Trophoblast cell (in vitro differentiated cells and primary cell): ENCODE results near the gene IQCN.

Source experiments
- DNase-seq, 2 donors: peaks; one replicate each; pipeline ENCODE4 v3.0.0-alpha.2; 2016
- H2AFZ ChIP-seq: 2 replicates; pipeline ENCODE4 v1.6.1; 2013; ENCODE audit warnings: low read length, moderate library complexity, mild to moderate bottlenecking; ENCODE audit not compliant: insufficient read depth, poor library complexity
- H2AK5ac ChIP-seq: 2 replicates; pipeline ENCODE4 v1.6.1; 2013; ENCODE audit warnings: mild to moderate bottlenecking, low read length
- H2BK120ac ChIP-seq: 2 replicates; pipeline ENCODE4 v1.6.1; 2013; ENCODE audit warnings: low read length, mild to moderate bottlenecking, moderate library complexity; ENCODE audit not compliant: insufficient read depth, poor library complexity
- H2BK12ac ChIP-seq: 2 replicates; pipeline ENCODE4 v1.6.1; 2013; ENCODE audit warnings: mild to moderate bottlenecking, low read length, moderate library complexity
- H2BK5ac ChIP-seq: 2 replicates; pipeline ENCODE4 v1.6.1; 2013; ENCODE audit warnings: low read length, low read depth, moderate library complexity, mild to moderate bottlenecking; ENCODE audit not compliant: poor library complexity
- H3K14ac ChIP-seq: 2 replicates; pipeline ENCODE4 v1.6.1; 2013; ENCODE audit warnings: mild to moderate bottlenecking, low read length
- H3K18ac ChIP-seq: 2 replicates; pipeline ENCODE4 v1.6.1; 2013; ENCODE audit warnings: mild to moderate bottlenecking, low read length
- H3K23ac ChIP-seq: 2 replicates; pipeline ENCODE4 v1.6.1; 2013; ENCODE audit warnings: low read length
- H3K27ac ChIP-seq: 2 replicates; pipeline ENCODE4 v1.5.1; 2013; ENCODE audit warnings: low read depth, mild to moderate bottlenecking, inconsistent platforms, low read length, moderate library complexity
- H3K27me3 ChIP-seq: 2 replicates; pipeline ENCODE4 v1.6.1; 2013; ENCODE audit warnings: inconsistent platforms, mild to moderate bottlenecking, low read length, moderate library complexity; ENCODE audit not compliant: insufficient read depth
- H3K36me3 ChIP-seq, 2 experiments: 1 replicate in 1 of 2; 2 replicates in 1 of 2; pipeline ENCODE4 v1.6.1; 2013; ENCODE audit warnings: low read length in 2 of 2, mild to moderate bottlenecking in 2 of 2, moderate library complexity in 1 of 2; ENCODE audit not compliant: insufficient read depth in 2 of 2, control insufficient read depth in 1 of 2
- H3K4ac ChIP-seq: 2 replicates; pipeline ENCODE4 v1.6.1; 2013; ENCODE audit warnings: low read depth, mild to moderate bottlenecking, low read length, moderate library complexity
- H3K4me1 ChIP-seq, 2 experiments: 1 replicate in 1 of 2; 2 replicates in 1 of 2; pipeline ENCODE4 v1.6.1; 2013; ENCODE audit warnings: low read length in 2 of 2, mild to moderate bottlenecking in 2 of 2, moderate library complexity in 1 of 2; ENCODE audit not compliant: insufficient read depth in 2 of 2, control insufficient read depth in 1 of 2
- H3K4me2 ChIP-seq: 2 replicates; pipeline ENCODE4 v1.6.1; 2013; ENCODE audit warnings: inconsistent platforms, mild to moderate bottlenecking, low read length, moderate library complexity
- H3K4me3 ChIP-seq: 2 replicates; pipeline ENCODE4 v1.5.1; 2013; ENCODE audit warnings: mild to moderate bottlenecking, low read depth, low read length, inconsistent platforms
- H3K79me1 ChIP-seq: one replicate; pipeline ENCODE4 v1.6.1; 2013; ENCODE audit warnings: low read length
- H3K79me2 ChIP-seq: 2 replicates; pipeline ENCODE4 v1.6.1; 2013; ENCODE audit warnings: low read length, mild to moderate bottlenecking; ENCODE audit not compliant: control insufficient read depth, insufficient read depth, poor library complexity
- H3K9ac ChIP-seq: 2 replicates; pipeline ENCODE4 v1.6.1; 2013; ENCODE audit warnings: mild to moderate bottlenecking, low read length
- H3K9me3 ChIP-seq: 2 replicates; pipeline ENCODE4 v1.6.1; 2013; ENCODE audit warnings: low read depth, mild to moderate bottlenecking, control low read depth, inconsistent platforms, low read length; ENCODE audit not compliant: insufficient read depth
- H4K12ac ChIP-seq: 2 replicates; pipeline ENCODE4 v1.6.1; 2013; ENCODE audit warnings: low read depth, mild to moderate bottlenecking, low read length, moderate library complexity
- H4K8ac ChIP-seq: 2 replicates; pipeline ENCODE4 v1.6.1; 2013; ENCODE audit warnings: low read depth, mild to moderate bottlenecking, low read length, moderate library complexity
- H4K91ac ChIP-seq: one replicate; pipeline ENCODE4 v1.6.1; 2013; ENCODE audit warnings: low read depth, mild to moderate bottlenecking, low read length, moderate library complexity
- WGBS: extraction: QIAGEN DNeasy Blood & Tissue Kit; methylation state at CpG from one replicate; pipeline ENCODE4 v1.1.7; 2013; ENCODE audit warnings: missing lambda C conversion rate; ENCODE audit not compliant: insufficient read length, insufficient coverage; ENCODE audit errors: extremely low coverage; 5-methylcytosine and 5-hydroxymethylcytosine counted together

The IQCN gene

GRCh38 chr19:18301718-18302111 lies 27.5 kb upstream of the IQCN start:
- WGBS = no CpG with 5 or more reads among the region's 4 CpGs
- Histone ChIP-seq H3K79me2 (peaks cover 4% of the 10 kb centered on the region), H3K4me2 (no peak overlapping the region), H3K4me3 (no peak overlapping the region), H3K18ac (no peak overlapping the region), H3K4ac (no peak overlapping the region), H2BK5ac (no peak overlapping the region), H3K79me1 (peaks cover 32% of the 10 kb centered on the region), H2BK12ac (peak overlapping the region; percentile 37), H2BK120ac (no peak overlapping the region), H2AFZ (no peak overlapping the region), H3K9me3 (peaks cover 2% of the 10 kb centered on the region), H3K27ac (no peak overlapping the region), H3K14ac (peak overlapping the region; percentile 3), H4K8ac (no peak overlapping the region), H3K23ac (no peak overlapping the region), H2AK5ac (peak overlapping the region; percentile 51), H3K36me3 (peaks cover 10% of the 10 kb centered on the region in 2 experiments), H3K4me1 (peaks cover 23 to 25% of the 10 kb centered on the region in 2 experiments), H4K91ac (peak overlapping the region; percentile 58), H3K9ac (no peak overlapping the region), H4K12ac (no peak overlapping the region), H3K27me3 (no peaks in the 10 kb centered on the region)
- no peak for DNase-seq

GRCh38 chr19:18300930-18301717 lies 26.9 kb upstream of the IQCN start:
- Histone ChIP-seq H3K9me3 (peaks cover 2% of the 10 kb centered on the region), H4K91ac (peak overlapping the region; percentile 92), H4K12ac (no peak overlapping the region), H2AK5ac (peak overlapping the region; percentile 69), H3K4me3 (no peak overlapping the region), H3K79me2 (peaks cover 4% of the 10 kb centered on the region), H3K18ac (peak overlapping the region; percentile 25), H3K79me1 (peaks cover 32% of the 10 kb centered on the region), H3K9ac (no peak overlapping the region), H3K4ac (peak overlapping the region; percentile 70), H2BK120ac (peak overlapping the region; percentile 89), H3K4me1 (peaks cover 23 to 25% of the 10 kb centered on the region in 2 experiments), H4K8ac (peak overlapping the region; percentile 78), H3K36me3 (peaks cover 4% of the 10 kb centered on the region in 2 experiments), H2BK12ac (peak overlapping the region; percentile 66), H2AFZ (no peak overlapping the region), H3K23ac (no peak overlapping the region), H3K27me3 (no peaks in the 10 kb centered on the region), H2BK5ac (peak overlapping the region; percentile 31), H3K27ac (peak overlapping the region; percentile 36), H3K4me2 (no peak overlapping the region), H3K14ac (peak overlapping the region; percentile 36)
- no CpG with 5 or more reads among the region's 18 CpGs for WGBS
- peak; percentile 97 for DNase-seq

GRCh38 chr19:18299654-18300053 lies 25.4 kb upstream of the IQCN start:
- H3K79me1 ChIP-seq = peaks cover 24% of the 10 kb centered on the region
- no peak overlapping the region for H3K4me2 ChIP-seq
- H3K36me3 ChIP-seq = no peaks in the 10 kb centered on the region
- no peak overlapping the region for H3K23ac ChIP-seq
- peaks cover 9% of the 10 kb centered on the region for H3K9me3 ChIP-seq
- H2BK120ac ChIP-seq = no peak overlapping the region
- H3K27me3 ChIP-seq = no peaks in the 10 kb centered on the region
- no peak overlapping the region for H3K9ac ChIP-seq
- whole genome bisulfite sequencing = no CpG with 5 or more reads among the region's 9 CpGs
- no peak overlapping the region for H2AFZ ChIP-seq
- peaks cover 2% of the 10 kb centered on the region for H3K79me2 ChIP-seq
- no peak for DNase-seq
- no peak overlapping the region for H3K14ac ChIP-seq
- no peak overlapping the region for H4K12ac ChIP-seq
- no peak overlapping the region for H3K18ac ChIP-seq
- H3K4me3 ChIP-seq = no peak overlapping the region
- H4K8ac ChIP-seq = no peak overlapping the region
- no peak overlapping the region for H4K91ac ChIP-seq
- H3K27ac ChIP-seq = no peak overlapping the region
- H2BK5ac ChIP-seq = no peak overlapping the region
- H3K4ac ChIP-seq = no peak overlapping the region
- peak overlapping the region; percentile 56 for H2BK12ac ChIP-seq
- H2AK5ac ChIP-seq = no peak overlapping the region
- peaks cover 14 to 16% of the 10 kb centered on the region in 2 experiments for H3K4me1 ChIP-seq

- H3K36me3 ChIP-seq = no peaks in the 10 kb centered on the region
- H2AFZ ChIP-seq = no peak overlapping the region
- H3K23ac ChIP-seq = no peak overlapping the region
- peaks cover 4% of the 10 kb centered on the region for H3K79me2 ChIP-seq
- no peak overlapping the region for H3K18ac ChIP-seq
- H3K9ac ChIP-seq = no peak overlapping the region
- H4K12ac ChIP-seq = no peak overlapping the region
- no CpG with 5 or more reads among the region's 6 CpGs for WGBS
- no peak overlapping the region for H3K27ac ChIP-seq
- no peak overlapping the region for H3K4me3 ChIP-seq
- peaks cover 22% of the 10 kb centered on the region for H3K79me1 ChIP-seq
- no peak overlapping the region for H3K4me2 ChIP-seq
- no peak overlapping the region for H4K91ac ChIP-seq
- peaks cover 14 to 19% of the 10 kb centered on the region in 2 experiments for H3K4me1 ChIP-seq
- H2BK120ac ChIP-seq = no peak overlapping the region
- H2BK12ac ChIP-seq = peak overlapping the region; percentile 15
- H4K8ac ChIP-seq = no peak overlapping the region
- H3K27me3 ChIP-seq = no peaks in the 10 kb centered on the region
- H3K14ac ChIP-seq = no peak overlapping the region
- H2AK5ac ChIP-seq = no peak overlapping the region
- H3K4ac ChIP-seq = no peak overlapping the region
- H2BK5ac ChIP-seq = no peak overlapping the region
- peaks cover 7% of the 10 kb centered on the region for H3K9me3 ChIP-seq
- DNase-seq = no peak
Observed at GRCh38 chr19:18298601-18299000, 24.3 kb upstream of the IQCN start.
